HG02798 (cell line): ENCODE data around the gene PTMS.
A peak's percentile ranks its signal among the peaks of the same experiment; 100 is the strongest.

Experiments used
- ATAC-seq: cut with Tn5 transposase; IDR thresholded peaks from one replicate; pipeline ENCODE4 v1.9.1; 2021; ENCODE audit warnings: mild to moderate bottlenecking; ENCODE audit not compliant: unreplicated experiment, poor library complexity

The PTMS gene

GRCh38 chr12:6770600-6770999 lies 4.4 kb downstream of the PTMS start:
- ATAC-seq, result no peak

- no peak for ATAC-seq
Observed at GRCh38 chr12:6771091-6771495, 4.9 kb downstream of the PTMS start.

- no peak for ATAC-seq
Observed at GRCh38 chr12:6771509-6772330, 5.6 kb downstream of the PTMS start.

- ATAC-seq, result no peak
Observed at GRCh38 chr12:6772331-6772695, 6.2 kb downstream of the PTMS start, which contains the start of gene LAG3. TSS of gene LAG3 (plus strand) at chr12:6772520. CDS start at chr12:6772853, 333 bp downstream.

GRCh38 chr12:6772726-6773589 lies 6.8 kb downstream of the PTMS start:
- no peak for ATAC-seq

GRCh38 chr12:6773590-6774351 lies 7.6 kb downstream of the PTMS start:
- no peak for ATAC-seq

GRCh38 chr12:6774499-6775062 lies 8.4 kb downstream of the PTMS start:
- no peak for ATAC-seq

GRCh38 chr12:6775185-6776174 lies 9.3 kb downstream of the PTMS start:
- no peak for ATAC-seq

GRCh38 chr12:6777386-6777785 lies 11.2 kb downstream of the PTMS start:
- ATAC-seq, result no peak

GRCh38 chr12:6778217-6778573 lies 12.0 kb downstream of the PTMS start:
- ATAC-seq, result no peak

- peak; percentile 84 for ATAC-seq
Observed at GRCh38 chr12:6778574-6779550, 12.7 kb downstream of the PTMS start.

GRCh38 chr12:6779708-6780432 lies 13.7 kb downstream of the PTMS start:
- ATAC-seq, result no peak

- ATAC-seq, result no peak
Observed at GRCh38 chr12:6780573-6780972, 14.4 kb downstream of the PTMS start.

GRCh38 chr12:6782119-6782518 lies 16.0 kb downstream of the PTMS start:
- ATAC-seq, result no peak

GRCh38 chr12:6782850-6783566 lies 16.8 kb downstream of the PTMS start:
- no peak for ATAC-seq

- ATAC-seq, result no peak
Observed at GRCh38 chr12:6783828-6784227, 17.7 kb downstream of the PTMS start.

GRCh38 chr12:6784296-6784695 lies 18.1 kb downstream of the PTMS start:
- ATAC-seq, result no peak
